Small intestine (tissue), 7 donors: ENCODE data around the gene UGT1A7. TPM values are rescaled to one million over a fixed set of nuclear protein-coding genes. Genes with fewer than 3 reads are reported as not detected.

Experiments used
- DNase-seq, 2 donors: peaks; one replicate each; pipeline versions ENCODE4 v3.0.0 to v3.0.0-alpha.2; 2013
- FAIRE-seq: peaks from 2 replicates; lab custom pipeline; 2012; peaks lifted over from hg19 to GRCh38; lab: Jason Lieb, UNC
- H3K27ac ChIP-seq, 3 donors: one replicate each; pipeline ENCODE4 v1.5.1; 2013; ENCODE audit warnings: low read length in 2 of 3, mild to moderate bottlenecking in 2 of 3, control low read depth in 1 of 3, inconsistent platforms in 1 of 3, low read depth in 1 of 3, moderate library complexity in 1 of 3
- H3K27me3 ChIP-seq, 3 donors: one replicate each; pipeline ENCODE4 v1.6.1; 2013; ENCODE audit warnings: low read length in 3 of 3, inconsistent platforms in 1 of 3; ENCODE audit not compliant: control insufficient read depth in 3 of 3, insufficient read depth in 3 of 3
- H3K36me3 ChIP-seq, 3 donors: one replicate each; pipeline ENCODE4 v1.6.1; 2013; ENCODE audit warnings: low read length in 3 of 3, inconsistent platforms in 1 of 3, low read depth in 1 of 3, mild to moderate bottlenecking in 1 of 3, moderate library complexity in 1 of 3; ENCODE audit not compliant: control insufficient read depth in 3 of 3, insufficient read depth in 2 of 3
- H3K4me1 ChIP-seq, 3 donors: one replicate each; pipeline ENCODE4 v1.6.1; 2013; ENCODE audit warnings: low read length in 2 of 3, inconsistent platforms in 1 of 3, low read depth in 1 of 3, mild to moderate bottlenecking in 1 of 3, moderate library complexity in 1 of 3; ENCODE audit not compliant: control insufficient read depth in 3 of 3, insufficient read depth in 2 of 3
- H3K4me3 ChIP-seq, 3 donors: one replicate each; pipeline ENCODE4 v1.5.1; 2013; ENCODE audit warnings: low read length in 3 of 3, control low read depth in 1 of 3, inconsistent platforms in 1 of 3, low read depth in 1 of 3, mild to moderate bottlenecking in 1 of 3, moderate library complexity in 1 of 3
- H3K9me3 ChIP-seq, 2 donors: one replicate each; pipeline ENCODE4 v1.6.1; 2013; ENCODE audit warnings: low read depth in 1 of 2, low read length in 1 of 2; ENCODE audit not compliant: control insufficient read depth in 2 of 2, insufficient read depth in 1 of 2
- WGBS, 3 donors: extraction: QIAGEN DNeasy Blood & Tissue Kit; methylation state at CpG; one replicate each; pipeline ENCODE4 v1.1.7; 2013; 5-methylcytosine and 5-hydroxymethylcytosine counted together
- polyA plus RNA-seq, 4 donors: library from polyadenylated mRNA; stranded (reverse) in 3 of 4; unstranded in 1 of 4; fragments of 200-250 nt in 3 of 4; fragments of 120-200 nt in 1 of 4; gene quantifications; one replicate each; pipeline versions ENCODE4 v1.2.1 to v1.2.3, GENCODE V29; 2013
- donor health status: healthy with polysubstance abuse.
- donor health status: control.
- donor health status: control.
- donor health status: Bipolar disorder and iron deficiency.
- donor health status: healthy.

The UGT1A7 gene
- polyA plus RNA-seq, 4 donors = 0.03 to 9.6 (median 0.19) TPM; not detected in 1

GRCh38 chr2:233793465-233794127, 111.9 kb downstream of the UGT1A7 start:
- H3K36me3 ChIP-seq = no peaks in the 10 kb centered on the region
- H3K9me3 ChIP-seq = no peaks in the 10 kb centered on the region
- 40 to 67% (median 44%) methylated on average over 18 of the region's 18 CpGs for WGBS, 3 donors
- H3K4me1 ChIP-seq = peaks cover 0 to 14% (median 0%) of the 10 kb centered on the region in 3 donors
- no peaks in the 10 kb centered on the region for H3K27me3 ChIP-seq
- H3K27ac ChIP-seq = peak overlapping the region in 1 of 3 donors; percentile 30
- peak; percentile 11 to 74 for DNase-seq
- FAIRE-seq = no peak
- H3K4me3 ChIP-seq = no peak overlapping the region

GRCh38 chr2:233794128-233794658, 112.5 kb downstream of the UGT1A7 start:
- 76 to 79% (median 76%) methylated on average over 17 of the region's 17 CpGs for WGBS, 3 donors
- H3K27me3 ChIP-seq = no peaks in the 10 kb centered on the region

GRCh38 chr2:233795735-233796171, 114.1 kb downstream of the UGT1A7 start:
- H3K36me3 ChIP-seq = no peaks in the 10 kb centered on the region
- peaks cover 0 to 14% (median 0%) of the 10 kb centered on the region in 3 donors for H3K4me1 ChIP-seq
- no peaks in the 10 kb centered on the region for H3K27me3 ChIP-seq
- WGBS, 3 donors = 94 to 97% (median 95%) methylated on average over 13 of the region's 13 CpGs
- FAIRE-seq = no peak
- H3K27ac ChIP-seq = no peak overlapping the region
- H3K4me3 ChIP-seq = no peak overlapping the region
- DNase-seq = no peak
- H3K9me3 ChIP-seq = no peaks in the 10 kb centered on the region

More at GRCh38 chr2:233794128-233794658, 112.5 kb downstream of the UGT1A7 start:
- DNase-seq (peak in 1 of 2 donors; percentile 38), FAIRE-seq (no peak)
- Histone ChIP-seq H3K4me1 (peaks cover 0 to 14% (median 0%) of the 10 kb centered on the region in 3 donors), H3K9me3 (no peaks in the 10 kb centered on the region), H3K4me3 (no peak overlapping the region), H3K27ac (no peak overlapping the region), H3K36me3 (no peaks in the 10 kb centered on the region)

GRCh38 chr2:233796254-233796653, 114.6 kb downstream of the UGT1A7 start:
- FAIRE-seq (no peak), DNase-seq (no peak)
- 82 to 95% (median 90%) methylated on average over 9 of the region's 9 CpGs for WGBS, 3 donors
- Histone ChIP-seq H3K4me3 (no peak overlapping the region), H3K27me3 (no peaks in the 10 kb centered on the region), H3K4me1 (peaks cover 0 to 14% (median 0%) of the 10 kb centered on the region in 3 donors), H3K9me3 (no peaks in the 10 kb centered on the region), H3K27ac (no peak overlapping the region), H3K36me3 (no peaks in the 10 kb centered on the region)

GRCh38 chr2:233798335-233799086, 116.8 kb downstream of the UGT1A7 start:
- Histone ChIP-seq H3K4me1 (peaks cover 0 to 7% (median 0%) of the 10 kb centered on the region in 3 donors), H3K4me3 (no peak overlapping the region), H3K9me3 (no peaks in the 10 kb centered on the region), H3K36me3 (no peaks in the 10 kb centered on the region), H3K27me3 (no peaks in the 10 kb centered on the region), H3K27ac (no peak overlapping the region)
- FAIRE-seq (no peak), DNase-seq (no peak)
- WGBS, 3 donors = 81 to 84% (median 84%) methylated on average over 14 of the region's 14 CpGs

GRCh38 chr2:233799087-233799665, 117.5 kb downstream of the UGT1A7 start:
- Histone ChIP-seq H3K27me3 (no peaks in the 10 kb centered on the region), H3K4me1 (peaks cover 0 to 3% (median 0%) of the 10 kb centered on the region in 3 donors), H3K9me3 (no peaks in the 10 kb centered on the region), H3K4me3 (no peak overlapping the region), H3K27ac (no peak overlapping the region), H3K36me3 (no peaks in the 10 kb centered on the region)
- no peak for FAIRE-seq
- no peak for DNase-seq
- WGBS, 3 donors = 66 to 78% (median 74%) methylated on average over 7 of the region's 7 CpGs

- Histone ChIP-seq H3K4me1 (no peaks in the 10 kb centered on the region), H3K4me3 (no peak overlapping the region), H3K27ac (no peak overlapping the region), H3K36me3 (no peaks in the 10 kb centered on the region), H3K27me3 (no peaks in the 10 kb centered on the region), H3K9me3 (no peaks in the 10 kb centered on the region)
- 54 to 79% (median 60%) methylated on average over 5 of the region's 5 CpGs for WGBS, 3 donors
- DNase-seq (no peak), FAIRE-seq (no peak)
Measured at GRCh38 chr2:233799716-233800115, 118.0 kb downstream of the UGT1A7 start.

- Histone ChIP-seq H3K4me3 (no peak overlapping the region), H3K4me1 (no peaks in the 10 kb centered on the region), H3K36me3 (no peaks in the 10 kb centered on the region), H3K9me3 (no peaks in the 10 kb centered on the region), H3K27me3 (no peaks in the 10 kb centered on the region), H3K27ac (no peak overlapping the region)
- DNase-seq (no peak), FAIRE-seq (no peak)
- 71 to 86% (median 79%) methylated on average over 7 of the region's 7 CpGs for WGBS, 3 donors
Measured at GRCh38 chr2:233800208-233800607, 118.5 kb downstream of the UGT1A7 start.
